B cell (primary cell): ENCODE results near the gene MRAS. TPM values are rescaled to one million over a fixed set of nuclear protein-coding genes. Genes with fewer than 3 reads are reported as not detected.

Source experiments
- ATAC-seq: fragments of 200-7000 bp; cut with Tn5 transposase; one replicate; pipeline ENCODE4 v1.10.0; 2021; ENCODE audit warnings: low read depth, mild to moderate bottlenecking, moderate number of reproducible peaks, moderate library complexity
- CTCF ChIA-PET: fragments of 350-600 bp; sonication (Branson Sonifier 250); formaldehyde crosslinking; loops from one replicate; lab custom pipeline; 2021; ENCODE audit warnings: antibody characterized with exemption, inconsistent platforms; lab: Charles Lee
- POLR2A ChIA-PET: fragments of 350-600 bp; sonication (Branson Sonifier 250); formaldehyde crosslinking; loops from one replicate; lab custom pipeline; 2021; ENCODE audit warnings: antibody characterized with exemption; lab: Charles Lee
- DNase-seq: peaks from one replicate; pipeline ENCODE4 v3.0.0; 2013
- H2AFZ ChIP-seq: 2 replicates; pipeline ENCODE4 v1.6.1; 2012; ENCODE audit warnings: mild to moderate bottlenecking, low read depth, low read length; ENCODE audit not compliant: insufficient read depth, poor library complexity, severe bottlenecking
- H3K27ac ChIP-seq, 2 donors: 1 replicate in 1 of 2; 2 replicates in 1 of 2; pipeline ENCODE4 v1.5.1; 2012 to 2013; ENCODE audit warnings: low read length in 2 of 2, mild to moderate bottlenecking in 2 of 2, moderate library complexity in 1 of 2
- H3K27me3 ChIP-seq, 4 experiments: fragments of 200-600 bp in 1 of 4; sonication (generic) in 1 of 4; replicated peaks in 1 of 4; 1 replicate in 2 of 4; 2 replicates in 2 of 4; pipeline versions ENCODE4 v1.6.1 to v1.7.0; 2013 to 2016; ENCODE audit warnings: low read length in 3 of 4, mild to moderate bottlenecking in 2 of 4, mixed read lengths in 1 of 4, moderate library complexity in 1 of 4; ENCODE audit not compliant: insufficient read depth in 4 of 4, control insufficient read depth in 3 of 4; ENCODE audit errors: control extremely low read depth in 1 of 4
- H3K36me3 ChIP-seq, 2 experiments: replicated peaks in 1 of 2; 1 replicate in 1 of 2; 2 replicates in 1 of 2; pipeline versions ENCODE4 v1.6.1 to v1.7.1; 2013; ENCODE audit warnings: low read length in 1 of 2; ENCODE audit not compliant: insufficient read depth in 2 of 2, control insufficient read depth in 1 of 2; ENCODE audit errors: control extremely low read depth in 1 of 2, extremely low read depth in 1 of 2
- H3K4me1 ChIP-seq, 2 donors: fragments of 200-600 bp in 1 of 2; sonication (generic) in 1 of 2; 1 replicate in 1 of 2; 2 replicates in 1 of 2; pipeline versions ENCODE4 v1.5.1 to v1.6.1; 2013 to 2017; ENCODE audit warnings: low read length in 2 of 2; ENCODE audit not compliant: control insufficient read depth in 2 of 2, insufficient read depth in 2 of 2
- H3K4me2 ChIP-seq: replicated peaks from 2 replicates; pipeline ENCODE3; 2012; ENCODE audit warnings: mild to moderate bottlenecking, low read depth, low read length; ENCODE audit not compliant: poor library complexity, severe bottlenecking
- H3K4me3 ChIP-seq, 5 experiments: fragments of 200-600 bp in 1 of 5; sonication (generic) in 1 of 5; 1 replicate in 3 of 5; 2 replicates in 2 of 5; pipeline versions ENCODE4 v1.5.1 to v1.7.0; 2011 to 2016; ENCODE audit warnings: low read length in 4 of 5, mild to moderate bottlenecking in 4 of 5, low read depth in 2 of 5, control low read depth in 1 of 5, moderate library complexity in 1 of 5; ENCODE audit not compliant: insufficient read depth in 1 of 5; ENCODE audit errors: control extremely low read depth in 1 of 5, extremely low read depth in 1 of 5
- H3K79me2 ChIP-seq: fragments of 200-600 bp; sonication (generic); one replicate; pipeline ENCODE4 v1.6.0; 2016; ENCODE audit warnings: low read length; ENCODE audit not compliant: control insufficient read depth, insufficient read depth
- H3K9ac ChIP-seq: fragments of 200-600 bp; sonication (generic); 2 replicates; pipeline ENCODE4 v1.6.1; 2017; ENCODE audit warnings: mild to moderate bottlenecking, low read length, moderate library complexity
- H3K9me3 ChIP-seq, 3 donors: one replicate each; pipeline versions ENCODE4 v1.6.1 to v1.7.1; 2013; ENCODE audit warnings: low read length in 2 of 3; ENCODE audit not compliant: control insufficient read depth in 2 of 3, insufficient read depth in 1 of 3; ENCODE audit errors: control extremely low read depth in 1 of 3
- H4K20me1 ChIP-seq: 2 replicates; pipeline ENCODE4 v1.6.0; 2012; ENCODE audit warnings: mild to moderate bottlenecking, low read length; ENCODE audit not compliant: insufficient read depth, control insufficient read depth, poor library complexity, severe bottlenecking
- H3K27ac Mint-ChIP-seq: one replicate; pipeline ENCODE4 v1.8.0; 2021; ENCODE audit warnings: mixed read lengths
- H3K27me3 Mint-ChIP-seq: one replicate; pipeline ENCODE4 v1.8.0; 2021; ENCODE audit warnings: mixed read lengths
- H3K4me1 Mint-ChIP-seq: one replicate; pipeline ENCODE4 v1.8.0; 2021; ENCODE audit warnings: mixed read lengths
- H3K4me3 Mint-ChIP-seq: one replicate; pipeline ENCODE4 v1.8.0; 2021; ENCODE audit warnings: mixed read lengths
- H3K9me3 Mint-ChIP-seq: one replicate; pipeline ENCODE4 v1.8.0; 2022; ENCODE audit warnings: mixed read lengths; ENCODE audit not compliant: insufficient read depth
- CTCF ChIP-seq: fragments of 200-600 bp; IDR thresholded peaks from one replicate; pipeline ENCODE4 v1.8.0; 2022; ENCODE audit warnings: antibody characterized with exemption, mild to moderate bottlenecking
- EZH2 ChIP-seq: IDR thresholded peaks from 2 replicates; pipeline ENCODE4 v1.6.1; 2012; ENCODE audit warnings: borderline replicate concordance, low read depth, mild to moderate bottlenecking, moderate library complexity, low read length; ENCODE audit not compliant: insufficient read depth, poor library complexity, severe bottlenecking
- WGBS: methylation state at CpG from one replicate; pipeline ENCODE4 v1.1.5; 2013; ENCODE audit warnings: missing lambda C conversion rate; ENCODE audit not compliant: insufficient coverage; 5-methylcytosine and 5-hydroxymethylcytosine counted together
- intact Hi-C: fragments of 100-400 bp; cut with micrococcal nuclease; formaldehyde crosslinking; loops from one replicate; pipeline ENCODE4 v1.10.0; 2022
- polyA plus RNA-seq: library from polyadenylated mRNA; depleted of rRNA; stranded (reverse); fragments of >200 nt; gene quantifications from 2 replicates; pipeline ENCODE4 v1.2.3, GENCODE V29; 2012
- total RNA-seq, 2 donors: library from RNA; stranded (reverse); fragments of 120-200 nt in 1 of 2; gene quantifications; 1 replicate in 1 of 2; 2 replicates in 1 of 2; pipeline versions ENCODE4 v1.2.3 to v1.2.4, GENCODE V29; 2013 to 2022

The MRAS gene
- total and polyA plus RNA-seq, 2 donors (not counting 1 experiment from before 2014, with no cell fraction given) = 0.03 to 0.22 TPM

GRCh38 chr3:138303474-138303873, 44.9 kb upstream of the MRAS start:
- no peaks in the 10 kb centered on the region for H4K20me1 ChIP-seq
- intact Hi-C loops = no loop called here
- H3K9me3 ChIP-seq = peaks cover 0 to 19% (median 11%) of the 10 kb centered on the region in 3 donors
- no peaks in the 10 kb centered on the region for H3K4me1 ChIP-seq
- no peak overlapping the region for H3K4me2 ChIP-seq
- H3K27me3 ChIP-seq = peaks cover 0 to 15% (median 0%) of the 10 kb centered on the region in 4 experiments
- peaks cover 9% of the 10 kb centered on the region for H3K27me3 Mint-ChIP-seq
- H3K27ac Mint-ChIP-seq = no peak overlapping the region
- no peaks in the 10 kb centered on the region for H3K79me2 ChIP-seq
- no peak overlapping the region for H3K4me3 ChIP-seq
- ATAC-seq (no peak), DNase-seq (no peak)
- H3K4me1 Mint-ChIP-seq = no peaks in the 10 kb centered on the region
- H3K4me3 Mint-ChIP-seq = no peak overlapping the region
- H3K9me3 Mint-ChIP-seq = peaks cover 3% of the 10 kb centered on the region
- H3K36me3 ChIP-seq = no peaks in the 10 kb centered on the region
- CTCF ChIA-PET = interaction anchor here (0.6 kb wide), 1 partner anchor 250 kb away, joined by 3 read pairs; no protein-coding TSS in a partner anchor
- H3K27ac ChIP-seq = no peak overlapping the region
- POLR2A ChIA-PET = no interaction called here
- TF ChIP-seq EZH2 = no peak
- no peak for TF ChIP-seq CTCF
- 95% methylated on average over 5 of the region's 6 CpGs for WGBS
- no peak overlapping the region for H3K9ac ChIP-seq
- H2AFZ ChIP-seq = no peak overlapping the region

- intact Hi-C loops = no loop called here
- H3K36me3 ChIP-seq = no peaks in the 10 kb centered on the region
- Mint-ChIP-seq H3K9me3 (peaks cover 16% of the 10 kb centered on the region), H3K4me1 (no peaks in the 10 kb centered on the region), H3K27ac (no peak overlapping the region), H3K27me3 (peaks cover 35% of the 10 kb centered on the region), H3K4me3 (no peak overlapping the region)
- ATAC-seq = no peak
- H3K27ac ChIP-seq = no peak overlapping the region
- CTCF ChIA-PET = no interaction called here
- no peak overlapping the region for H3K4me3 ChIP-seq
- H3K4me1 ChIP-seq = no peaks in the 10 kb centered on the region
- no peaks in the 10 kb centered on the region for H3K79me2 ChIP-seq
- no peak overlapping the region for H3K4me2 ChIP-seq
- H3K9me3 ChIP-seq = peaks cover 2 to 33% (median 29%) of the 10 kb centered on the region in 3 donors
- DNase-seq = no peak
- WGBS = 93% methylated on average over 3 of the region's 5 CpGs
- H3K9ac ChIP-seq = no peak overlapping the region
- no peak for TF ChIP-seq EZH2
- no peak for TF ChIP-seq CTCF
- POLR2A ChIA-PET = no interaction called here
- H3K27me3 ChIP-seq = peaks cover 0 to 18% (median 0%) of the 10 kb centered on the region in 4 experiments
- no peak overlapping the region for H2AFZ ChIP-seq
- no peaks in the 10 kb centered on the region for H4K20me1 ChIP-seq
Measured at GRCh38 chr3:138307899-138308298, 40.5 kb upstream of the MRAS start.
